Activated CD4-positive, alpha-beta T cell treated with anti-CD3 and anti-CD28 coated beads for 4 hours (primary cell): ENCODE results near the gene KIAA1755.

Source experiments
- DNase-seq, 2 donors: peaks; one replicate each; pipeline ENCODE4 v3.0.0-alpha.2; 2020

The KIAA1755 gene

DNA sequence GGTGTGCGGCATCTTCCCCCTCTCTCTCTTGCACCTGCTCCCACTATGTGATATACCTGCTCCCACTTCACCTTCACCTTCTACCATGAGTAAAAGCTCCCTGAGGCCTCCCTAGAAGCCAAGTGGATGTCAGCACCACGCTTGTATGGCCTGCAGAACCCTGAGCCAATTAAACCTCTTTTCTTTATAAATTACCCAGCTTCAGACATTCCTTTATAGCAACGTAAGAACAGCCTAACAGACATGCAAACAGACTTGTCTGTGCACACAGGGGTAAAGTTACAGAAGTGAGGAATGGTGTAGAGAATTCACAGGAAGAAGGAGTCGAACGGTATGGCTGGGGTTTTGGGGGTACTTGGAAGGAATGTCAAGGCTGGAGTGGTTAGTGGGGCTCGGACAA lies 80.7 kb downstream of the KIAA1755 start:
- no peak for DNase-seq

GRCh38 chr20:38178581-38178980 lies 82.0 kb downstream of the KIAA1755 start:
- DNase-seq: no peak

- DNase-seq: no peak
These were observed 82.5 kb downstream of the KIAA1755 start for GRCh38 chr20:38178065-38178491.

- no peak for DNase-seq
These were observed 83.3 kb downstream of the KIAA1755 start for GRCh38 chr20:38177201-38177600.

DNA sequence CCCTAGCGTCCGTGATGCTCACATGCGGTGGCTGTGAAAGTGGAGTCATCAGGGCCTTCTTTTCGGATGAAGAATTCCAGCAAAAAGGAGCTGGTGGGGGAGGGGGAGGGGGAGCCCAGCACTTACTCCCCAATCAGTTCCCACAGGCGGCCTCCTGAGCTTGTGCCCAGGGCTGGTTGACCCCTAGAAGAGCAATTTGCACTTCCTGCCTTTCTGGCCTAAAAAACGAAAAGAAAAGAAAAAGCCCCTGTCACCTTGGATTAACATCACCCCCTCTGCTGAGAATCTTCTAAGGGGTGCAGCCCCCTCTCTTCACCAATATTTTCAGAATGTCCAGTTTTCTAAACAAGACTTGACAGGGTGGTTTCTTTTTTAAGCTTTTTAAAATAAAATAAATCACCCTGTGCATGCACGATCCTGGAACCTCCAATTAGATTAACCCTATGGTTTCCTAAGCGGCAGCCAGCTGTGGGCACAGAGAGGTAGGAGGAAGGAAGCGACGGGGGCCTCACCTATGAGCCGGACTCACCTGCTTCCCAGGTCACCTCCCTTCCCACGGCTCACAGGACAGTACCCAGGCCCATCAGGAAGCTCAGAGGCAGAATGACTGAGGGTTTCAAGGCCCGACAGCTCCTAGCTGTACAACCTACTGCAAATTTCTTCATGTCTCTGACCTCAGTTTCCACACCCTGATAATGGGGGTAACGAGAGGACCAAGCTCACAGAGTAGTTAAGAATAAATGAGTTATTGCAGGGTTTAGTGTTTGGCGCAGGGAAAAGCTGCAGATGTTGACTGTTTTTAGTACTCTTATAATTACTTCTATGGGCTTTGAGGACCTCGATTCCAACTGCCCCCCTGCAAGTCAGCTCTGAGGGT lies 85.0 kb downstream of the KIAA1755 start:
- no peak for DNase-seq

DNA sequence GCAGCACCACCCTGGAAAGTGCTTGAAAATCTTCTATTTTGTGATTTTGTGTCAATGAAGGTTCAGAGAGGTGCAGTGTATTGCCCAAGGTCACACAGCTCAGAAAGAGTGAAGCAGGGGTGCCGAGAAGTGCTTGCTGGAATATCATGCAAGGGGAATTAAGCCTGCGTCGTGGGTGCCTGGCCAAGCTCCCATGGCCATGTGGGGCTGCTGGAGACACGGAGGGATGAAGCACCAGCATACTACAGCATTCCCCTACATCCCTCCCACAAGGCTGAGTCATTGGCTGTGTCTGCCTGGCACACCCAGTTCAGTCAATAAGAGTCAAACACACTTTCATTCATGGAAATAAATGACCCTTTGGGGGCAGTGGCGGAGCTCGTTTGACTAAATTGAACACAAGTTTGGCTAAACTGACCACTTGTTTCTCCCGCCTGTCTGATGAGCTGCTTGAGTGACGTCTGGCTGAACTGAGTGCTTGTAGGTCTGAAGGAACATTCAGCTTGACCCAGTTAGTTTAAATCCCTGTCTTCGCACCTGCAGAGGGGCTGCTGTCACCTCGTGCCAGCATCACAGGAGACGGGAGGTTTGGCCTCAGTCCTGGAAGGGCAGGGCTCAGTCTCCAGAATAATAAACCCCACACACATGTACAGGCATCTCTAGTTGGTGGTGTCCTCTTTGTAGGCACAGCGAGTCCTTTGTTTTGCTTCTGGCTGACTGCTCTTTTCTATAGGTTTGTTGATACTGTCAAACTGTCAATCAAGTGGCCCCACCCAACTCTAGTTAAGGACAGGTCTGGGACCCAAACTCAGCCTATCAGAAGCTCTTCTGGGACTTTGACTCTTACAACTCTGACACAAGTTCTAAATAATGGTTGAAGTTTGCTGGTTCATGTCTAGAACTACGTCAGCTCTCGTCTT lies 87.0 kb downstream of the KIAA1755 start:
- no peak for DNase-seq

GRCh38 chr20:38172408-38172807 lies 88.1 kb downstream of the KIAA1755 start:
- no peak for DNase-seq

DNA sequence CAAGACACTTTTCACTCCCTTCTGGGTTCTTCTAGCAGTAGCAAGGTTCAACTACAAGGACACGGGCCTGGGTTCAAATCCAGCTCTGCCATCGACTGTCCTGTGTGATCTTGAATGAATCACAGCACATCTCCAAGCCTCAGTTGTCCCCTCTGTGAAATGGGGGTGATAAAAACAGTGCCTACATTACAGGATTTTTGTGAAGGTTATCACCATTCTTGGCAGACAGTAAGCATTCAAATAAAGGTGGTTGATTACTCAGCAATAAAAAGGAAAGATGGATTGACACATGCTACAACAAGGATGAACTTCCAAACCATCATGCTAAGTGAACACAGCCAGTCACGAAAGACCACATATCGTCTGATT lies 88.9 kb downstream of the KIAA1755 start:
- DNase-seq: no peak

GRCh38 chr20:38170826-38171674 lies 89.5 kb downstream of the KIAA1755 start:
- DNase-seq: no peak

GRCh38 chr20:38170219-38170825 lies 90.2 kb downstream of the KIAA1755 start:
- no peak for DNase-seq

DNA sequence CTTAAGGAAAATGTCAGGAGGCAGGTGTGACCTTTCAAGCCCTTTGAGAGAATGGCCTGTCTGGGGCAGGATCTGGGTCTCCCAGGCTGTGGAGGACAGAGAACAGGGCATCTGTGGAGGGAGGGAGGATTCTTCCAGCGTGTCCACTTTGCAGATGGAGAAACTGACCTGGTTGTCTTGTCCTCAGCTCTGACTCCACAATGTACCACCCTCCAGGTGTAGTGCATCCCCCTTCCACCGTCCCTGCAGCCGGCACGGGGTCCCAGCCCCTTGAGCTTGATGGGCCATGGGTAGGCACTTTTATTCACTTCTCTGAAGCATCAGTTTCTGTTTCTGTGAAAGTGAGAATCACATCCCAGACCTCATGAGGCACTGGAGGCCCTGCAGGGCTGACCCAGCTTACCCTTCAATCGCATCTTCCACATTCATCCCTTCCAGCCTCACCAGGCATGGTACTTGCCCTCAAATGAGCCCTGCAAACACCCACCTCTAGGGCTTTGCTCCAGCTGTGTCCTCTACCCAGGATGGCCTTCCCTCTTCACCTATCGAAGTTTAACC lies 90.8 kb downstream of the KIAA1755 start:
- DNase-seq: no peak

- no peak for DNase-seq
These were observed 91.5 kb downstream of the KIAA1755 start for GRCh38 chr20:38168791-38169589.

GRCh38 chr20:38167851-38168760 lies 92.4 kb downstream of the KIAA1755 start:
- DNase-seq: no peak

DNA sequence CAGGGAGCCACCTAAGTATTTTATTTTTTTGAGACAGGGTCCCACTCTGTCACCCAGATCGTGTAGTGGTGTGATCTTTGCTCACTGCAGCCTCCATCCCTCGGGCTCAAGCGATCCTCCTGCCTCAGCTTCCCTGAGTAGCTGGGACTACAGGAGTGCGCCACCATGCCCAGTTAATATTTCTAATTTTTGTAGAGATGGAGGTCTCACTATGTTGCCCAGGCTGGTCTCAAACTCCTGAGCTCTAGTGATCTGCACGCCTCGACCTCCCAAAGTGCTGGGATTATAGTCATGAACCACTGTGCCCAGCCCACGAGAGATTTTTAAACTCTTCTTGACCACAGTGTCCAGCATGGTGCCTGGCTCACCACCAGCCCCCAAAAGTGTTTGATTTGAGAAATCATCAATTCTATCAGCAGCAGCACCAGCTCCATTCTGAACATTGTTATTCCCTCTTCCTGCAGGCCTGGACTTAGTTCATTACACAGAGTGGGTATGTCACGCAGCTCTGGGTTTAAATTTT lies 93.1 kb downstream of the KIAA1755 start:
- DNase-seq: no peak

DNA sequence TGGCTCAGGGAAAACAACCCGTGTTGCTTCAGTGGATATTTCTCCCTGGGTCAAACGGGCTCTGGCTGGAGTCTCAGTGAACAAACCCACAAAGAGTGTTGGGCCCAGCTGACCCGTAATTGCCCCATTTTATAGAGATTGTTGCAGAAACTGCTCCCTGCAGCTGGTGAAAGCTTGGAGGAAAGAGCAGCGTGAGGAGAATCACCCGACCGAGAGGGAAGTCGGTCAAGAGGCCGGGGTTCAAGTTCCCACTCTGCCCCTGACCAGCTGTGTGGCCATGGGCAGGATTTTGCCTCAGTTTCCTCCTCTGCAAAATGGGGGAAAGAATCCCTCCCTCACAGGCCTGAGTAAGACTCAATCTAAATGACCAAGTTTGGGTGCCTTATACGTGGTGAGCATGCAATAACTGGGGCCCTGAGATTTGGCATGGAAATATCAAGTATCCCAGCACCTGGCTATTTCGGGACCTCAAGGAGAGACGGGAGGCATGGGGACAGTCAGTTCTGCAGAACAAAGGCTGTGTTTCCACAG lies 93.8 kb downstream of the KIAA1755 start:
- DNase-seq: no peak

DNA sequence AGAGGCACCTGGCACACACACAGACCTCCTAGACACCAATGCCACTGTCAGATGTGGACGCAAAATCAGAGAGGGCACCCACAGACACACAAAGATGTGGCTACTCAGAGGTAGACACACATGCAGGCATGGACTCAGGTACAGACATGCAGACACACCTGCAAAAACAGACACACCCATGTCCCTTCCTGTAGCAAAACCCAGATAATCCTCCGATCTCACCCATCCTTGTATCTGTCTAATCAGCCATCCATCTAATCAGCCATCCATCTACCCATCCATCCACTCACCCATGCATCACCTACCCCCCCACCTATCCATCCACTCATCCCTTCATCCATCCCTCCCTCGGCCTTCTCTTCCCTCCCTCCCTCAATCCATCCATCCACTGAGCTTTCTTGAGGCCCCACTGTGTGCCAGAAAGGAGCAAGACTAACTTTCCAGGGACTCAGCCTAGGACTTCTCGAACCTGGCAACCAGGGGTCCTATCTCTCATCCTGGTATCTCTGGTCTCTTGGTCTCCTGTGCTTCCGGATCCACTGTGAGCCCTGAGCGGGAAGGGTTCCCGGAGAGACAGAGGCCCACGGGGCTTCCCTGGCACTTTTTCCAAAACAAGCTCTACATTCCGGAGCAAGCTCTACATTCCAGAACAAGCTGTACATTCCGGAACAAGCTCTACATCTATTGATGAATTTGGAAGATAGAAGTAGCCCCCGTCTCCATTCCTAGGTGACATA lies 94.4 kb downstream of the KIAA1755 start:
- no peak for DNase-seq

DNA sequence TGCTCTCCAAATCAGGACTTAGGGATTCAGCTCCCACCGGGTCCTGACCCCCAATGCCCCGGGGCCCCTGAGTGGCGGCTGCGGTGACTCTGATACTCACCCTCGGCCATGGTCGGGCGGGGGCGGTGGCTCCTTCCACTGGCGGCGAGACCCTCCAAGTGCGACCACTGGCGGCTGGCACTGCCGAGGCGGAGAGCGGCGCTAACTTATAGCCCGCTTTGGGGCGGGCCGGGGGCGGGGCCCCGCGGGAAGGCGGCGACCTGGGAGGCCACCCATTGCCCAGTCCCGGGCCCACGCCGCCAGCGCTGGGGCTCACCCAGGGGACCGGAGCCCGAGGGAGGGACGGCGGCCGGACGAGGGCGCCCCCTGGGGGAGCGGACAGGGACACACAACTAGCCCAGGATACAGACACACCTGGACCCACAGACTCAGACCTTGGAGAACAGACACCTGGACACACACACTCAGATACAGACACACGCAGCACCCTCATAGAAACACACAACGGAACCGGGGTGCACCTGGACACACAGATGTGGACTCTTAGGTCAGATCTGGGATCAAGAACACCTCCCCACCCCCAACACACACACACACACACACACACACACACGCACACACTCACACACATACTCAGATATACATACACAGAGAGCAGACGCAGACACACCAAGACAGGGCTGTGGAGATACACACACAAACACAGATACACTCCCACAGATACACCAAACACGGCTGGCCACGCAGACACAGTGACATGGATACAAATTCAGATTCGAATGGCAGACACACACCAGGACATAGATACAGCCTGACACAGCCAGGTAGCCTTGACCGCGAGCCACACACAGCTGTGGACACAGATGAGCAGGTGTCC lies 95.2 kb downstream of the KIAA1755 start, which contains the start of gene TGM2:
TGM2 (minus strand) TSS at position 182 of the 877 bp plus-strand sequence; CDS start at position 110, 72 bp downstream.
- peak; percentile 8 for DNase-seq
